NCI-H226 (cell line): ENCODE results near the gene CDC26.
"Not testable (repeated sequence)": the region's sequence is repeated elsewhere in the genome, so short reads cannot be mapped to it uniquely, and the experiment has no call there.

Source experiments
- DNase-seq: peaks from one replicate; pipeline ENCODE4 v3.0.0-alpha.2; 2015

Gene CDC26

DNA sequence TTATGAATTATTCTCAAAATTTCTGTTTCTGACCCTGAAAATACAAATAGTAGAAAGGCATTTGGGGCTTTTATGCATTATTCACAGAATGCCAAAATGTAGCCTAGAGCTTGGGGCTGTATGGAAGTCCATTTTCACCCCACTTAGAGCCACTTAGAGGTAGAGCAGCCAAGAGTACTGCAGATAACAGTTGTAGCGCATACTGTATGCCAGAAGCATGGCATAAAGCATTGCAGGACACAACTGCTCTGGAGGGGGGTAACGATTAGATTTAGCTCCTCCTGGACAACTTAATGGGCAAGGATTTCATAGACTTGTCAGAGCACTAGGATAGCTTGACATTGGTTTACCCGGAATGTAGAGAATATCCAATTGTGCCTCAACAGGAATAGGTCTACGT lies 38.3 kb downstream of the CDC26 start:
- no peak for DNase-seq

DNA sequence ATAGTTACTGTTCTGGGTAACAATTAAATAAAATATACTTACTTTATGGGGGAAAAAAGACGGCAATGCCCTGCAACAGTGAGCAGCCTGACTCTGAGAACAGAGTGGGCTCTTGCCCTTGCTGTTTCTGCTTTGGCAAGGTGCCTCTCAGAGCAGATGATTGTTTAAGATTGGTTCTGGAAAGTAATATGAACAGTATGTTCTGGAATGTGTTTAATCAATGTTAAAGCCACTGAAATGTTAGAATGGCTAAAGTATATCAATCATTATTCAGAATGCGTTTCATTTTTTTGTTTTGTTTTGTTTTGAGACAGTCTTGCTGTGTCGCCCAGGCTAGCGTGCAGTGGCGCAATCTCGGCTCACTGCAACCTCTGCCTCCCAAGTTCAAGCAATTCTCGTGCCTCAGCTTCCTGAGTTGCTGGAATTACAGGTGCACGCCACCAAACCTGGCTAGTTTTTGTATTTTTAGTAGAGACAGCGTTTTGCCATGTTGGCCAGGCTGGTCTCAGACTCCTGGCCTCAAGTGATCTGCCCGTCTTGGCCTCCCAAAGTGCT lies 39.6 kb downstream of the CDC26 start:
- not testable (repeated sequence) for DNase-seq

DNA sequence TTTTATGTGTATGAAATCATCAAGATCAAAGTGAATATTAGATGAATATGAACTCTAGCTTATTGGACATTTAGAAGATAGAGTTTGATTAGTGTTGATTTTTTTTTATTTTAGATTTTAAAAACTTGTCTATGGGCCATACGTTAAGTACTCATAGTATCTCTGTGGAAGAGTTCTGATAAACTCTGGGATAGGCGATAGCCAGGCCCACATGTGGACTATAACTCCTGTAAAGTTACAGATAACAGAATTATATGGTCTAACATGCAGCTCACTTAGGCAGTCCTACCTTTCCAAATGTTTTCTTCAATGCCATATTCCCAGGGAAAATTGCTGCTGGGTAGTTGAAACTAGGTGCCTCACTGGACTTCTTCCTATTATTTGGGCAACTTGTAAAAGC lies 43.7 kb downstream of the CDC26 start:
- DNase-seq = no peak

DNA sequence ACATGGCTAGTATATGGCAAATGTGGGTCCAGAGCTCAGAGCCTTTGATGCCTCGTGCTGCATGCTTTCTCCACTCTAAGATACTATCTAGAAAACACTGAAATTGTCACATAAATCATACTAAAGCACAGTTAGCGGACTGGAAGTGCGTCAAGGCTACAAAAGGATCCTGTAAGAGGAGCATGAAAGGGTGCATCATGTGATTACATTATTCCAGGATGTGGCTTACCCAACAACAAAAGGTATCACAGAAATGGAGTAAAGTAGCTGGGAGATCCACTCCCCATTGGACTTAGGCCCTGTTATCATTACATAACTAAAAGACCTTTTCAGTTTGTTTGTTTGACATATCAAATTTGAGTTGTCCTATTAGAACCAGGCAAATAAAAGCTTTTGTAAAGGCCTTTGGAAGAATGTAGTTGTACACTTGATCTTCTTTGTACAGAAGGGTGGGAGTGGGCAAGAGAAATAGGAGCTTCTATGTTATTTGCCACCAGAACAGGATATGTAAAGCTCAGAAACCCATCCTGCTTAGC lies 47.2 kb downstream of the CDC26 start:
- DNase-seq = no peak

DNA sequence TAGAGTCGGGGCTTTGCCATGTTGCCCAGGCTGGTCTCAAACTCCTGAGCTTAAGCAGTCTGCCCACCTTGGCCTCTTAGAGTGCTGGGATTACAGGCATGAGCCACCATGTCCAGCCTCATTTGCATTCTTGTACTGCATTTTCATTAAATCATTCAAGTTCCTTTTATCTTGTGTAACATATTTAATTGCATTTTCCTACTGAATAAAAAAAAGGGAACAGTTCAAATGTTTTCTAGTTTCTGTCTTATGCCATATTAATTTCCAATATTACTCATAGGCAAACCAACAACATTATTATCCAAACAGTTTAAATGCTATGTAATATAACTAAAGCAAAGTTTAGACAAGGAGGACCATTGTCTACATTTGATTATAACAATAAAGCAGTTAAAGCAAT lies 47.9 kb downstream of the CDC26 start:
- no peak for DNase-seq

DNA sequence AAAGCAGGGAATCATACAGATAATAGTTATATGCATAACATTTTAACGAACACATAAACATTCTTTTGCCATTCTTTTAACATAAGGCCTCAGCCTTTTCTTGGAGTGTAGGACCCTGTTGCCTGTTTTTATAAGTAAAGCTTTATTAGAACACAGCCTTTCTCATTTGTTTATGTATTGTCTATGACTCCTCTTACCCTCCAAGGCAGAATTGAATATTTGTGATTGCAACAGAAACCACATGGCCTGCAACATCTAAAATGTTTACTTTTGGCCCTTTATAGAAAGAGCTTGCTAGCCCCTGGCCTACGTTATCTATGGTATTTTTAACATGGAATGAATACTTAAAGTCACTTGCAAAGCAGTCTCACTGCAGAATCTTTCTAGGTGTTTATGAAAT lies 51.4 kb downstream of the CDC26 start:
- no peak for DNase-seq

DNA sequence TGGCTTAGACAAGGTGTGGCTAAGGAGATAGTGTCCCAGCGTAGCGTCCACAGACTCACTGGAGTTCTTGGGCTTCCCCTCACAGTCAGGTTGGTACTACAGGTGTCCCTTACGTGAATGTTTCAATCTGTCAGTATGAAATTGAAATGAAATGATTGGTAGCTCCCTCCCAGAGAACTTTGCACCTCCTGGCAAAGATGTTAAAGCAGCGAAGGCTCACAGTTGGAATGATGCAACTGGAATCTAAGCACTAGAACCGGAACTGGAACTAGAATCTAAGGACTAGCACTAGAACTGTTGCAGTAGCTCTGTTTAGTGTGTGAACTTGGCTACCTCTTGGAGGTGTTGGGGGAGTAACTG lies 52.9 kb downstream of the CDC26 start:
- DNase-seq = no peak

DNA sequence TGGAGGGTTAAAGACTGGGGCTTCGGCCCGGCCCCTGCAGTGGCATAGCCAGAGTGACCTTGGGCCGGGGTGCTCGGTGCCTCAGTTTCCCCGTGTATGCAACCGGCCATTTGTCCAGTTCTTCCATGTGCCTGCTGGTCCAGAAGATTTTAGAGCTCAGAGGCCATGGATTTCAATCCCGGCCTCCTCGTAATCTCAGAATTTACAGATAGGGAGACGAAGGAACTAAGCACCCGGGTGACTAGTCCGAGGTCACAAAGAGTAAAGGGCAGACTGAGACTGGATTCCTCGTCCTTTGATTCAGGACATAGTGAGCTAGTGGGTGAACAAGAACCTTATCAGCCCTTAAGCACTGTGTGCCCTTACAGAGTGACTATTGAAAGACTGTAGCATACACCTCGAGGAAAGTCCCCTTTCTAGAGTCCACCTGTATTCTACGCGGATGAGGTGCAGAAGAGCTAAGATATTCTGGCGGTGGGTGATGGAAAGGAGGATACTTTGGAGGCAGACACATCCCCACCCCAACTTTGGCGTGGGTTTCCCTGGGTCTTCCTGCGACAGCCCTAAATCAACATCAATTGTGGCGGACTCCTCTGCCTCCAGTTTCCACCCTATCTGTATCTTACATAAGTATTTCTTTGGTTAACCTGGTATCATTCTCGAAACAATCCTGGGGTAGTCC lies 53.4 kb downstream of the CDC26 start:
- no peak for DNase-seq

DNA sequence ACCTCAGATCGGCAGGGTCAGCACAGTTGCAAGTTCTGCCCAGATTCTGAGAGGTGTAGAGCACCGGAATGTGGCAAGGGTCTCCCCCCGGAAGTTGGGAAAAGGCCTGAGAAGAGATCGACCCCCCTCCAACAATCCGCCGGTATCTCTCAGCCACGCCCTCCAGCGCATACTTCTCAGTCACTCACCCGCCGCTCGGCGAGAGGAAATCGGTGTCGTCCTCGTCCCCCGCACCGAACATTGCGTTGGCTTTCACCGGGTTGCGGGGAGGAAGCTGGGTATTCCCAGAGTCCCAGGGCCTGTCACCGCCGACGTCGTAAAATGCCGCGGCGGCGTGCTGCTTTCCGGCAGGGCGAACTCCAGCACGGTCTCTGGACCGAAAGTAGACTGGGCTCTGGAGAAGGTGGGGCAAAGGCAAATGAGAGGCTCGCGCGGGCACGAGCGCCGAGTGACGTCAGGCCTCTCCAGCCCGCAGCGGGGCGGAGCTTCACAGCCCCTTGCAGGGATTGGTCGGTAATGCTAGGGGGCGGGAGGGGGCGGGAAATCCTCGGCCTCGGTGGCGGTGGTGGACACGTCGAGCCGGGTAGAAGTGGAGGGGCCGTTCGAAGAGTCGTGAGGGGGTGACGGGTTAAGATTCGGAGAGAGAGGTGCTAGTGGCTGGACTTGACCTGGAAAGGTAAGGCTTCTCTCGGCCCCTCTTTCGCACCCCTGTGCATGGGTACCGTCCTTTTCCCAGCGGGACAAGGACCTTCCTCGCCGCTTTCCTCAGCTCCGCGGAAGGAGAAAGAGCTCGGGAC lies 54.2 kb downstream of the CDC26 start, which contains the start of the genes FKBP15 and SLC31A1:
FKBP15 (minus strand) TSS at position 275 of the 797 bp plus-strand sequence; CDS start at position 241, 34 bp downstream.
SLC31A1 (plus strand) TSS at position 542 of the 797 bp plus-strand sequence. CDS start 34,605 bp downstream, outside the sequence.
- DNase-seq = peak; percentile 99

DNA sequence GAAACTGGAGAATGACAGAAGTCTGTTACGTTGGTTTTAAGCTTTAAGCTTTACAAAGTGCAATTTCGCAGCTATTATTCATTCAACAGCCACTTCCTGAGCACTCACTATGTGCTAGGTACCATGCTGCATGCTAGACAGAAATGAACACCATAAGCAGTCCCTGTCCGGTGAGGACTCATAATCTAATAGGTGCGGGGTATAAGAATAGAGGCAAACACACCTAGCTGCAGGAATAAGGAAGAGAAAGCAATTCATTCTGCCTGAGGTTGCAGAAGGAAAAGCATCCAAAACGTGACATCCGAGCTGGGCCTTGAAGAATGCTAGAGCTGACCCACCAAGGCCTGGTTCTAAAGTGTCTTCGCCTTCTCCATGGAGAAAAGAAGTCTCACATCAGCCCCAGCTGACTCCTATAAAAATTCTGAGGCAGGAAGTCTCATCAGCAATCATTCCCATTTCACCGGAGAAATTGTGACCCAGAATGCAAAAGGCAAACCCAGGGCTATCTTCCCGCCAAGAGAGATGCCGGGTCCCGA lies 54.8 kb downstream of the CDC26 start:
- DNase-seq = no peak

DNA sequence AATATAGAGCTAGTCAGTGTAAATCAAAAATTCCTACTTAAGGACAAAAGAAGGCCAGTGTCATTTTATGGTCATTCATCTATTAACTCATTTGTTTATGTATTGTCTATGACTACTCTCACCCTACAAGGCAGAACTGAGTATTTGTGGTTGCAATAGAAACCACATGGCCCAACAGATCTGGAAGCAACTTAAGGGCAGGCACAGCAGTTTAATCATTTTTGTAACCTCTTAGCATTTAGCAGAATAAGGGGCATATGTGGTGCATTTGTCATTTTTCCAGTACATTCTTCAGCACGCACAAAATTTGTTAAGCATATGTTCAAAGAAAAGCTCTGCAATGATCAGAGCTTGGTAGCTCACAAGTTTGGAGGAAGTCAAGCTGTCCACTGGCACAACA lies 55.4 kb downstream of the CDC26 start:
- DNase-seq = no peak

DNA sequence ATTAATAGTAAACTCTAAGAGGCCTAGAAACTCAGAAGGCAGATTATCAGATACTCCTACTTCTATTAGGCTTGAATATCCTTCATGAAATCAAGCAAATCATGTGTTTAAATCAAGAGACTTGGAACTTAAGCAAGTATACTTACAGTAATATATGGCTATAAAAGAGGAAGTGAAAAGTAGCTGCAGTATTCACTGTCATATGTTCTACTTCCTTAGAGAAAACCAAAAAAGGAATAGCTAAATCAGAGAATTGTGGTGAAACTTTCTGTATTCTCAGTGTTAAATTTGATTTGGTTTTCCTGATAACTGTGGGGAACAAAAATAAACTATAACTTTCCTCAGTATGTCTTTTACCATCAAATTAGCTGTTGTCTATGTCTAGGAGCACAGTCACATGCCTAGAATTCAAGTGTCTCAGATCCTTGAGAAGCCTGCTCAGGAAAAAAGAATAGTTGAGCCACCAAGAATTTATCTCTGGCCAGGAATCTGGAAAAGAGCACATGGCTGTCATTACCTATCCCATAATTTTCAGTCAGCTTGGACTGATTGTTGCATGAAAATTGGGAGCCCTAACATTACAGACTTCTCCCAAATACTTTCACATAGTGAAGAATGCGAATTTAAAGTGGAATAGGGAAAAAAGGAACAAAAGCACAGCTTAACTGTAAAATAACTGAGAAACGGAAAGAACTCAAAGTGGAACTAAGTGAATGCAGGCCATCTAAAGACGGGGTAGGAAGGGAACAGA lies 56.0 kb downstream of the CDC26 start:
- no peak for DNase-seq
